Smooth muscle cell (in vitro differentiated cells): ENCODE data around the gene KRT14. TPM values are rescaled to one million over a fixed set of nuclear protein-coding genes. Genes with fewer than 3 reads are reported as not detected.

Experiments
- DNase-seq: peaks from one replicate; lab custom pipeline; 2025; ENCODE audit not compliant: unreplicated experiment; lab: John Stamatoyannopoulos, UW
- H2AFZ ChIP-seq: fragments of 200-600 bp; sonication (generic); 2 replicates; pipeline ENCODE4 v1.6.0; 2016; ENCODE audit warnings: antibody characterized with exemption, low read depth, mild to moderate bottlenecking
- H3F3A ChIP-seq: fragments of 200-600 bp; sonication (generic); 2 replicates; pipeline ENCODE4 v1.6.0; 2017; ENCODE audit warnings: antibody characterized with exemption, low read depth
- H3K27ac ChIP-seq: fragments of 200-600 bp; sonication (generic); 2 replicates; pipeline ENCODE4 v1.5.1; 2016; ENCODE audit warnings: low read depth, mild to moderate bottlenecking
- H3K27me3 ChIP-seq: fragments of 200-600 bp; sonication (generic); 2 replicates; pipeline ENCODE4 v1.6.1; 2016; ENCODE audit warnings: low read depth, mild to moderate bottlenecking
- H3K36me3 ChIP-seq: fragments of 200-600 bp; sonication (generic); 2 replicates; pipeline ENCODE4 v1.5.1; 2016; ENCODE audit warnings: low read depth
- H3K4me1 ChIP-seq: fragments of 200-600 bp; sonication (generic); 2 replicates; pipeline ENCODE4 v1.5.1; 2016; ENCODE audit warnings: low read depth
- H3K4me2 ChIP-seq: fragments of 200-600 bp; sonication (generic); 2 replicates; pipeline ENCODE4 v1.6.0; 2016; ENCODE audit warnings: mild to moderate bottlenecking
- H3K4me3 ChIP-seq: fragments of 200-600 bp; sonication (generic); 2 replicates; pipeline ENCODE4 v1.5.1; 2016; ENCODE audit warnings: mild to moderate bottlenecking
- H3K79me2 ChIP-seq: fragments of 200-600 bp; sonication (generic); 2 replicates; pipeline ENCODE4 v1.6.0; 2016; ENCODE audit warnings: low read depth, mild to moderate bottlenecking
- H3K9ac ChIP-seq: fragments of 200-600 bp; sonication (generic); 2 replicates; pipeline ENCODE4 v1.6.0; 2016; ENCODE audit warnings: low read depth
- H3K9me3 ChIP-seq: fragments of 200-600 bp; sonication (generic); replicated peaks from 2 replicates; pipeline ENCODE4 v1.5.1; 2016; ENCODE audit warnings: low read depth
- H4K20me1 ChIP-seq: fragments of 200-600 bp; sonication (generic); 2 replicates; pipeline ENCODE4 v1.6.0; 2016; ENCODE audit warnings: low read depth
- CTCF ChIP-seq: fragments of 200-600 bp; sonication (generic); IDR thresholded peaks from 2 replicates; pipeline ENCODE4 v1.5.1; 2017; ENCODE audit warnings: borderline replicate concordance, mild to moderate bottlenecking, antibody characterized with exemption; ENCODE audit not compliant: insufficient read depth, poor library complexity, severe bottlenecking
- WGBS: methylation state at CpG from one replicate; pipeline ENCODE4 v1.1.7; 2016; ENCODE audit warnings: low lambda C conversion rate; 5-methylcytosine and 5-hydroxymethylcytosine counted together
- polyA plus RNA-seq: library from polyadenylated mRNA; unstranded; fragments of >200 nt; fragmentation: Nextera tagmentation; extraction: Ambion mirVana; gene quantifications from 2 replicates; pipeline ENCODE4 v1.2.1, GENCODE V29; 2016
- total RNA-seq: library from RNA; depleted of rRNA; stranded (reverse); fragments of >200 nt; gene quantifications from 2 replicates; pipeline ENCODE4 v1.2.3, GENCODE V29; 2014

KRT14 gene
- total and polyA plus RNA-seq, 2 experiments from 2014 or later = 193 to 348 TPM

- WGBS = 95% methylated on average over 7 of the region's 7 CpGs
- no peak overlapping the region for H3K9ac ChIP-seq
- no peaks in the 10 kb centered on the region for H3K9me3 ChIP-seq
- H2AFZ ChIP-seq = no peak overlapping the region
- H3K4me3 ChIP-seq = no peak overlapping the region
- no peak for TF ChIP-seq CTCF
- peaks cover 12% of the 10 kb centered on the region for H3F3A ChIP-seq
- no peaks in the 10 kb centered on the region for H3K27me3 ChIP-seq
- no peak overlapping the region for H3K4me2 ChIP-seq
- DNase-seq = no peak
- no peaks in the 10 kb centered on the region for H4K20me1 ChIP-seq
- H3K79me2 ChIP-seq = no peaks in the 10 kb centered on the region
- H3K4me1 ChIP-seq = peaks cover 15% of the 10 kb centered on the region
- H3K36me3 ChIP-seq = no peaks in the 10 kb centered on the region
- peak overlapping the region; percentile 38 for H3K27ac ChIP-seq
These were observed 49.7 kb downstream of the KRT14 start for GRCh38 chr17:41536741-41537613.

GRCh38 chr17:41535764-41536481 lies 50.8 kb downstream of the KRT14 start:
- H3F3A ChIP-seq = peaks cover 9% of the 10 kb centered on the region
- H3K79me2 ChIP-seq = no peaks in the 10 kb centered on the region
- H3K27ac ChIP-seq = no peak overlapping the region
- H3K4me1 ChIP-seq = peaks cover 18% of the 10 kb centered on the region
- H3K36me3 ChIP-seq = no peaks in the 10 kb centered on the region
- H3K4me3 ChIP-seq = no peak overlapping the region
- no peaks in the 10 kb centered on the region for H3K9me3 ChIP-seq
- H3K27me3 ChIP-seq = no peaks in the 10 kb centered on the region
- no peak for DNase-seq
- H3K4me2 ChIP-seq = no peak overlapping the region
- H4K20me1 ChIP-seq = no peaks in the 10 kb centered on the region
- TF ChIP-seq CTCF = no peak
- no peak overlapping the region for H2AFZ ChIP-seq
- 63% methylated on average over 15 of the region's 15 CpGs for WGBS
- no peak overlapping the region for H3K9ac ChIP-seq

GRCh38 chr17:41534899-41535546 lies 51.7 kb downstream of the KRT14 start:
- H3K27me3 ChIP-seq = no peaks in the 10 kb centered on the region
- H3F3A ChIP-seq = peaks cover 10% of the 10 kb centered on the region
- peaks cover 26% of the 10 kb centered on the region for H3K4me1 ChIP-seq
- H3K27ac ChIP-seq = no peak overlapping the region
- H3K4me2 ChIP-seq = no peak overlapping the region
- H2AFZ ChIP-seq = no peak overlapping the region
- no peak overlapping the region for H3K9ac ChIP-seq
- no peaks in the 10 kb centered on the region for H3K79me2 ChIP-seq
- no peak for DNase-seq
- WGBS = 92% methylated on average over 7 of the region's 7 CpGs
- no peak overlapping the region for H3K4me3 ChIP-seq
- H3K9me3 ChIP-seq = no peaks in the 10 kb centered on the region
- no peaks in the 10 kb centered on the region for H4K20me1 ChIP-seq
- TF ChIP-seq CTCF = no peak
- H3K36me3 ChIP-seq = no peaks in the 10 kb centered on the region
